PC-3 (cell line): ENCODE results near the gene NRM. TPM values are rescaled to one million over a fixed set of nuclear protein-coding genes. Genes with fewer than 3 reads are reported as not detected.

Experiments used
- ATAC-seq: fragments of 200-7000 bp; cut with Tn5 transposase; 2 replicates; pipeline ENCODE4 v1.9.1; 2020; ENCODE audit warnings: mild to moderate bottlenecking, moderate library complexity
- BruUV-seq: library from RNA; stranded (reverse); fragments of 400-500 nt; replicated peaks from 2 replicates; lab custom pipeline; 2021; lab: Mats Ljungman, UMichigan
- CTCF ChIA-PET: fragments of 300-600 bp; sonication (Branson Sonifier 250); formaldehyde crosslinking; loops from one replicate; lab custom pipeline; 2022; ENCODE audit warnings: antibody characterized with exemption; lab: Charles Lee
- POLR2A ChIA-PET: fragments of 300-600 bp; sonication (Branson Sonifier 250); formaldehyde crosslinking; loops from one replicate; lab custom pipeline; 2022; ENCODE audit warnings: antibody characterized with exemption; ENCODE audit not compliant: unreplicated experiment; lab: Charles Lee
- DNase-seq: peaks from one replicate; pipeline ENCODE4 v3.0.0-alpha.2; 2015
- H2AFZ ChIP-seq: fragments of 300-600 bp; sonication (generic); 2 replicates; pipeline ENCODE4 v1.6.0; 2016; ENCODE audit warnings: antibody characterized with exemption, low read length
- H3F3A ChIP-seq: fragments of 300-600 bp; sonication (generic); one replicate; pipeline ENCODE4 v1.6.0; 2017; ENCODE audit warnings: antibody characterized with exemption, low read length, control low read depth, mild to moderate bottlenecking; ENCODE audit not compliant: unreplicated experiment
- H3K27ac ChIP-seq: fragments of 300-600 bp; sonication (generic); 2 replicates; pipeline ENCODE4 v1.5.1; 2016; ENCODE audit warnings: mild to moderate bottlenecking, low read length
- H3K27me3 ChIP-seq: fragments of 300-600 bp; sonication (generic); 2 replicates; pipeline ENCODE4 v1.6.1; 2016; ENCODE audit warnings: low read length, mixed read lengths
- H3K36me3 ChIP-seq: fragments of 300-600 bp; sonication (generic); 2 replicates; pipeline ENCODE4 v1.6.1; 2016; ENCODE audit warnings: low read depth, mixed run types, low read length, mixed read lengths
- H3K4me1 ChIP-seq: fragments of 300-600 bp; sonication (generic); 2 replicates; pipeline ENCODE4 v1.5.1; 2016; ENCODE audit warnings: low read length; ENCODE audit not compliant: insufficient read depth
- H3K4me2 ChIP-seq: fragments of 300-600 bp; sonication (generic); 2 replicates; pipeline ENCODE4 v1.6.0; 2016; ENCODE audit warnings: low read length
- H3K4me3 ChIP-seq: fragments of 300-600 bp; sonication (generic); 2 replicates; pipeline ENCODE4 v1.5.1; 2016; ENCODE audit warnings: mild to moderate bottlenecking, low read length, mixed read lengths
- H3K79me2 ChIP-seq: fragments of 300-600 bp; sonication (generic); 2 replicates; pipeline ENCODE4 v1.6.1; 2017; ENCODE audit warnings: low read length, mixed read lengths
- H3K9ac ChIP-seq: fragments of 300-600 bp; sonication (generic); 2 replicates; pipeline ENCODE4 v1.6.0; 2016; ENCODE audit warnings: mild to moderate bottlenecking, low read length
- H3K9me2 ChIP-seq: fragments of 300-600 bp; sonication (generic); replicated peaks from 2 replicates; pipeline ENCODE4 v1.6.1; 2016; ENCODE audit warnings: mixed run types, low read length, mixed read lengths
- H3K9me3 ChIP-seq: fragments of 300-600 bp; sonication (generic); 2 replicates; pipeline ENCODE4 v1.6.1; 2016; ENCODE audit warnings: low read length, mixed read lengths
- H4K20me1 ChIP-seq: fragments of 300-600 bp; sonication (generic); 2 replicates; pipeline ENCODE4 v1.6.1; 2016; ENCODE audit warnings: low read length, mixed read lengths
- CTCF ChIP-seq: fragments of 300-600 bp; sonication (generic); conservative IDR thresholded peaks from 2 replicates; pipeline ENCODE4 v1.5.1; 2017; ENCODE audit warnings: antibody characterized with exemption, low read depth, mild to moderate bottlenecking, low read length
- EZH2 ChIP-seq: fragments of 300-600 bp; sonication (generic); IDR thresholded peaks from one replicate; pipeline ENCODE4 v1.6.1; 2017; ENCODE audit warnings: antibody characterized with exemption, mild to moderate bottlenecking, low read length; ENCODE audit not compliant: unreplicated experiment
- EZH2phosphoT487 ChIP-seq: fragments of 300-600 bp; sonication (generic); IDR thresholded peaks from 2 replicates; pipeline ENCODE4 v1.6.1; 2018; ENCODE audit warnings: mild to moderate bottlenecking, antibody characterized with exemption, low read length, borderline replicate concordance
- intact Hi-C: fragments of 100-400 bp; cut with micrococcal nuclease; formaldehyde crosslinking; loops from 2 replicates; pipeline ENCODE4 v1.9.0; 2023
- total RNA-seq: library from RNA; depleted of rRNA; stranded (reverse); fragments of >200 nt; gene quantifications from 2 replicates; pipeline ENCODE4 v1.2.3, GENCODE V29; 2014

The NRM gene
- total RNA-seq, 1 experiment from 2014 or later: 8.5 TPM

- H3K4me2 ChIP-seq: peak overlapping the region; percentile 87
- ATAC-seq: no peak
- H3K4me3 ChIP-seq: peak overlapping the region; percentile 97
- no peaks in the 10 kb centered on the region for H3K27me3 ChIP-seq
- no peaks in the 10 kb centered on the region for H3K9me2 ChIP-seq
- peaks cover 67% of the 10 kb centered on the region for H3K4me1 ChIP-seq
- TF ChIP-seq EZH2 (no peak), EZH2phosphoT487 (no peak), CTCF (no peak)
- H4K20me1 ChIP-seq: no peaks in the 10 kb centered on the region
- peak overlapping the region; percentile 80 for H3K9ac ChIP-seq
- intact Hi-C loops: no loop called here
- POLR2A ChIA-PET: interaction anchor here (0.6 kb wide), 1 partner anchor 130 kb away, joined by 7 read pairs; no protein-coding TSS in a partner anchor
- H3K27ac ChIP-seq: peak overlapping the region; percentile 89
- peaks cover 10% of the 10 kb centered on the region for H3K36me3 ChIP-seq
- TSS peak; percentile 4 for BruUV-seq
- no peaks in the 10 kb centered on the region for H3K9me3 ChIP-seq
- H2AFZ ChIP-seq: no peak overlapping the region
- H3K79me2 ChIP-seq: peaks cover 93% of the 10 kb centered on the region
- H3F3A ChIP-seq: no peaks in the 10 kb centered on the region
- no peak for DNase-seq
- CTCF ChIA-PET: interaction anchor here (1.1 kb wide), 1 partner anchor 39 kb away, joined by 3 read pairs; no protein-coding TSS in a partner anchor
These were observed 7.4 kb downstream of the NRM start for GRCh38 chr6:30683183-30683979.

GRCh38 chr6:30682143-30683117 is 8.4 kb downstream of the NRM start:
- intact Hi-C loops: loop anchor here (1.0 kb wide), 1 partner anchor 40 kb away; no protein-coding TSS in a partner anchor
- no peaks in the 10 kb centered on the region for H3F3A ChIP-seq
- H3K9ac ChIP-seq: peak overlapping the region; percentile 80
- BruUV-seq: no TSS peak
- H3K4me1 ChIP-seq: peaks cover 58% of the 10 kb centered on the region
- no peaks in the 10 kb centered on the region for H4K20me1 ChIP-seq
- CTCF ChIA-PET: interaction anchor here (1.1 kb wide), 1 partner anchor 40 kb away, joined by 3 read pairs; no protein-coding TSS in a partner anchor
- H3K4me2 ChIP-seq: peak overlapping the region; percentile 87
- ATAC-seq (peak; percentile 53), DNase-seq (peak; percentile 84)
- no peak overlapping the region for H2AFZ ChIP-seq
- H3K9me2 ChIP-seq: no peaks in the 10 kb centered on the region
- H3K79me2 ChIP-seq: peaks cover 84% of the 10 kb centered on the region
- peaks cover 10% of the 10 kb centered on the region for H3K36me3 ChIP-seq
- peak overlapping the region; percentile 89 for H3K27ac ChIP-seq
- POLR2A ChIA-PET: no interaction called here
- H3K9me3 ChIP-seq: no peaks in the 10 kb centered on the region
- no peaks in the 10 kb centered on the region for H3K27me3 ChIP-seq
- no peak for TF ChIP-seq EZH2phosphoT487
- no peak for TF ChIP-seq EZH2
- no peak for TF ChIP-seq CTCF
- peak overlapping the region; percentile 97 for H3K4me3 ChIP-seq
